Bronchial epithelial cell (primary cell): ENCODE results near the gene BICDL1. TPM values are rescaled to one million over a fixed set of nuclear protein-coding genes. Genes with fewer than 3 reads are reported as not detected.
A peak's percentile ranks its signal among the peaks of the same experiment; 100 is the strongest.

ENCODE experiments used
- DNase-seq: peaks from one replicate; pipeline ENCODE4 v3.0.0-alpha.2; 2010; ENCODE audit warnings: low read depth
- FAIRE-seq: peaks from 2 replicates; lab custom pipeline; 2011; peaks lifted over from hg19 to GRCh38; lab: Jason Lieb, UNC
- H3K27me3 ChIP-seq: 2 replicates; pipeline ENCODE4 v1.5.1; 2011; ENCODE audit warnings: low read length; ENCODE audit not compliant: control insufficient read depth, insufficient read depth
- H3K36me3 ChIP-seq: 2 replicates; pipeline ENCODE4 v1.5.1; 2011; ENCODE audit warnings: low read length; ENCODE audit not compliant: control insufficient read depth, insufficient read depth
- H3K4me3 ChIP-seq: 2 replicates; pipeline ENCODE4 v1.5.1; 2011; ENCODE audit warnings: mild to moderate bottlenecking, low read depth, low read length, control low read depth
- CTCF ChIP-seq: IDR thresholded peaks from 2 replicates; pipeline ENCODE4 v1.5.1; 2011; ENCODE audit warnings: mild to moderate bottlenecking, moderate library complexity, low read length, control low read depth, inconsistent platforms; ENCODE audit not compliant: insufficient read depth, severe bottlenecking
- total RNA-seq: library from RNA; depleted of rRNA; stranded (reverse); fragments of >200 nt; gene quantifications from 2 replicates; pipeline ENCODE4 v1.2.1, GENCODE V29; 2014

BICDL1 gene
- total RNA-seq, 1 donor from 2014 or later, result 10.8 TPM

DNA sequence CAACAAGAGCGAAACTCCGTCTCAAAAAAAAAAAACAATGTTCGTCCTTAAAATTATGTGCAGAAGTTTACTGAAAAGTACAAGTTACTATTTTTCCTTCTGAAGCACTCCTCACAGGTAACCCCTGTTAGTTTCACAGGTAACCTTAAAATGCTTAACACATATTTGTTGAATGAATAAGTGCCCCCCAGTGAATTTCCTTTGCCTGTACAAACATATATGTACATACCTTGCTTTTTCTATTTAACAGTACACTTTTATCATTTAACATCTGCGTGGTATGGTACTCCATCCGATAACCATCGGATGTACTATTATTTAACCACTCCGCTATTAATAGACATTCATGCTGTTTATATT lies 128.9 kb downstream of the BICDL1 start:
- DNase-seq, result peak; percentile 67
- no peak for TF ChIP-seq CTCF
- Histone ChIP-seq H3K4me3 (peak overlapping the region; percentile 92), H3K36me3 (peaks cover 2% of the 10 kb centered on the region), H3K27me3 (no peaks in the 10 kb centered on the region)
- no peak for FAIRE-seq

- peaks cover 2% of the 10 kb centered on the region for H3K36me3 ChIP-seq
- peak overlapping the region; percentile 92 for H3K4me3 ChIP-seq
- peak; percentile 74 for DNase-seq
- TF ChIP-seq CTCF, result no peak
- H3K27me3 ChIP-seq, result no peaks in the 10 kb centered on the region
- no peak for FAIRE-seq
Measured at GRCh38 chr12:120118321-120119061, 129.5 kb downstream of the BICDL1 start.

GRCh38 chr12:120119271-120119973 lies 130.4 kb downstream of the BICDL1 start:
- no peaks in the 10 kb centered on the region for H3K36me3 ChIP-seq
- H3K4me3 ChIP-seq, result no peak overlapping the region
- FAIRE-seq (no peak), DNase-seq (peak; percentile 45)
- no peaks in the 10 kb centered on the region for H3K27me3 ChIP-seq
- no peak for TF ChIP-seq CTCF

GRCh38 chr12:120121343-120121742 lies 132.3 kb downstream of the BICDL1 start:
- no peak for TF ChIP-seq CTCF
- Histone ChIP-seq H3K36me3 (no peaks in the 10 kb centered on the region), H3K27me3 (no peaks in the 10 kb centered on the region), H3K4me3 (no peak overlapping the region)
- DNase-seq (no peak), FAIRE-seq (no peak)

DNA sequence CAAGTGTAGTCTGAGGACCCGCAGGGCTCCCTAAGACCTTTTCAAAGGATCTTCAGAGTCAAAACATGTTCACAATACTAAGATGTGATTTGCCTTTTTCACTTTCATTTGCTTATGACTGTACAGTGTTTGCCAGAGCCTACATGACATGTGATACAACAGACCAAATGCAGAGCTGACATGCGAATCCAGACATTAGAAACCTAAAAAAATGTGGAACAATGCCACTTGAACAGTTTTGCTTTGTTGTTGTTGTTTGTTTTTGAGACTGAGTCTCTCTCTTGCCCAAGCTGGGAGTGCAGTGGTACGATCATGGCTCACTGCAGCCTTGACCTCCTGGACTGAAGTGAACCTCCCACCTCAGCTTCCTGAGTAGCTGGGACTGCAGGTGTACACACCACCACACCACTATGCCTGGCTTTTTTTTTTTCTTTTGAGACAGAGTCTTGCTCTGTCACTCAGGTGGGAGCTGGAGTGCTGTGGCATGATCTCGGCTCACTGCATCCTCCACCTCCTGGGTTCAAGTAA lies 132.8 kb downstream of the BICDL1 start:
- FAIRE-seq, result no peak
- DNase-seq, result no peak
- Histone ChIP-seq H3K4me3 (no peak overlapping the region), H3K27me3 (no peaks in the 10 kb centered on the region), H3K36me3 (peaks cover 2% of the 10 kb centered on the region)
- TF ChIP-seq CTCF, result no peak
